OCI-LY7 (cell line): ENCODE data around the gene FAM222A. TPM values are rescaled to one million over a fixed set of nuclear protein-coding genes. Genes with fewer than 3 reads are reported as not detected.

Source experiments
- BruUV-seq: library from RNA; stranded (reverse); fragments of 400-500 nt; replicated peaks from 2 replicates; lab custom pipeline; 2021; lab: Mats Ljungman, UMichigan
- CTCF ChIA-PET: fragments of 300-600 bp; sonication (Branson Sonifier 250); formaldehyde crosslinking; loops from one replicate; lab custom pipeline; 2022; ENCODE audit warnings: antibody characterized with exemption; ENCODE audit not compliant: unreplicated experiment; lab: Charles Lee
- POLR2A ChIA-PET: fragments of 300-600 bp; sonication (Branson Sonifier 250); formaldehyde crosslinking; loops from one replicate; lab custom pipeline; 2022; ENCODE audit warnings: antibody characterized with exemption; lab: Charles Lee
- DNase-seq: peaks from one replicate; pipeline ENCODE4 v3.0.0-alpha.2; 2015; ENCODE audit warnings: low spot score
- H2AFZ ChIP-seq: fragments of 200-600 bp; sonication (generic), shearing (Covaris generic); 2 replicates; pipeline ENCODE4 v1.6.1; 2014; ENCODE audit warnings: mild to moderate bottlenecking, antibody characterized with exemption, low read length, moderate library complexity
- H3K27ac ChIP-seq: fragments of 200-600 bp; sonication (generic); 2 replicates; pipeline ENCODE4 v1.5.1; 2014; ENCODE audit warnings: mixed run types, low read depth, mild to moderate bottlenecking, moderate library complexity, low read length, inconsistent platforms; ENCODE audit not compliant: poor library complexity, severe bottlenecking
- H3K36me3 ChIP-seq: fragments of 200-600 bp; sonication (generic); 2 replicates; pipeline ENCODE4 v1.6.1; 2014; ENCODE audit warnings: mild to moderate bottlenecking, antibody characterized with exemption, low read length, moderate library complexity, mixed read lengths; ENCODE audit not compliant: insufficient read depth
- H3K4me1 ChIP-seq: fragments of 200-600 bp; sonication (generic); 2 replicates; pipeline ENCODE4 v1.5.1; 2014; ENCODE audit warnings: mild to moderate bottlenecking, low read length; ENCODE audit not compliant: insufficient read depth, poor library complexity, severe bottlenecking
- H3K4me2 ChIP-seq: fragments of 200-600 bp; sonication (generic); 2 replicates; pipeline ENCODE4 v1.6.1; 2014; ENCODE audit warnings: mild to moderate bottlenecking, low read length
- H3K4me3 ChIP-seq: fragments of 200-600 bp; sonication (generic); 2 replicates; pipeline ENCODE4 v1.5.1; 2014; ENCODE audit warnings: mild to moderate bottlenecking, low read depth, low read length; ENCODE audit not compliant: poor library complexity, severe bottlenecking
- H3K79me2 ChIP-seq: fragments of 200-600 bp; sonication (generic); 2 replicates; pipeline ENCODE4 v1.6.1; 2016; ENCODE audit warnings: low read depth, mild to moderate bottlenecking, low read length, moderate library complexity, mixed read lengths; ENCODE audit not compliant: insufficient read depth
- H3K9me2 ChIP-seq: fragments of 200-600 bp; sonication (generic); 2 replicates; pipeline ENCODE4 v1.6.1; 2016; ENCODE audit warnings: mild to moderate bottlenecking, low read length, mixed read lengths; ENCODE audit not compliant: insufficient read depth
- H3K9me3 ChIP-seq: fragments of 200-600 bp; sonication (generic); 2 replicates; pipeline ENCODE4 v1.6.1; 2014; ENCODE audit warnings: mild to moderate bottlenecking, mixed run types, low read length, mixed read lengths
- H4K20me1 ChIP-seq: fragments of 200-600 bp; sonication (generic); 2 replicates; pipeline ENCODE4 v1.6.1; 2014; ENCODE audit warnings: mild to moderate bottlenecking, antibody characterized with exemption, low read length, moderate library complexity, mixed read lengths; ENCODE audit not compliant: insufficient read depth
- EZH2phosphoT487 ChIP-seq: fragments of 200-600 bp; sonication (generic); IDR thresholded peaks from 2 replicates; pipeline ENCODE4 v1.6.1; 2018; ENCODE audit warnings: low read depth, borderline replicate concordance, mild to moderate bottlenecking, mixed run types, antibody characterized with exemption, low read length, moderate library complexity, mixed read lengths
- intact Hi-C: fragments of 100-400 bp; cut with micrococcal nuclease; formaldehyde crosslinking; loops from one replicate; pipeline ENCODE4 v1.10.0; 2022; ENCODE audit not compliant: unreplicated experiment
- total RNA-seq, 2 experiments: library from RNA; depleted of rRNA in 1 of 2; stranded (reverse); fragments of >200 nt in 1 of 2; shearing (Covaris generic) in 1 of 2; gene quantifications; 2 replicates each; pipeline ENCODE4 v1.2.3, GENCODE V29; 2014 to 2022
- TF ChIP-seq, protein P1 (sequence below): fragments of 200-600 bp; sonication (generic); conservative IDR thresholded peaks from 2 replicates; pipeline ENCODE4 v1.5.1; 2014; ENCODE audit warnings: mild to moderate bottlenecking, antibody characterized with exemption, low read length, moderate library complexity, mixed read lengths

FAM222A gene
- total RNA-seq, 2 experiments from 2014 or later: 0.98 to 1.8 TPM

- Histone ChIP-seq H2AFZ (no peak overlapping the region), H3K27ac (no peak overlapping the region), H3K79me2 (no peaks in the 10 kb centered on the region), H3K4me3 (no peak overlapping the region), H3K4me2 (no peak overlapping the region), H3K36me3 (no peaks in the 10 kb centered on the region), H3K9me2 (no peaks in the 10 kb centered on the region), H4K20me1 (no peaks in the 10 kb centered on the region), H3K4me1 (no peaks in the 10 kb centered on the region), H3K9me3 (no peaks in the 10 kb centered on the region)
- intact Hi-C loops: no loop called here
- no peak for DNase-seq
- no peak for TF ChIP-seq EZH2phosphoT487
- TF ChIP-seq, protein P1, sequence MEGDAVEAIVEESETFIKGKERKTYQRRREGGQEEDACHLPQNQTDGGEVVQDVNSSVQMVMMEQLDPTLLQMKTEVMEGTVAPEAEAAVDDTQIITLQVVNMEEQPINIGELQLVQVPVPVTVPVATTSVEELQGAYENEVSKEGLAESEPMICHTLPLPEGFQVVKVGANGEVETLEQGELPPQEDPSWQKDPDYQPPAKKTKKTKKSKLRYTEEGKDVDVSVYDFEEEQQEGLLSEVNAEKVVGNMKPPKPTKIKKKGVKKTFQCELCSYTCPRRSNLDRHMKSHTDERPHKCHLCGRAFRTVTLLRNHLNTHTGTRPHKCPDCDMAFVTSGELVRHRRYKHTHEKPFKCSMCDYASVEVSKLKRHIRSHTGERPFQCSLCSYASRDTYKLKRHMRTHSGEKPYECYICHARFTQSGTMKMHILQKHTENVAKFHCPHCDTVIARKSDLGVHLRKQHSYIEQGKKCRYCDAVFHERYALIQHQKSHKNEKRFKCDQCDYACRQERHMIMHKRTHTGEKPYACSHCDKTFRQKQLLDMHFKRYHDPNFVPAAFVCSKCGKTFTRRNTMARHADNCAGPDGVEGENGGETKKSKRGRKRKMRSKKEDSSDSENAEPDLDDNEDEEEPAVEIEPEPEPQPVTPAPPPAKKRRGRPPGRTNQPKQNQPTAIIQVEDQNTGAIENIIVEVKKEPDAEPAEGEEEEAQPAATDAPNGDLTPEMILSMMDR: no peak
- BruUV-seq: no TSS peak
- ChIA-PET CTCF (no interaction called here), POLR2A (no interaction called here)
These were observed 14.4 kb downstream of the FAM222A start for GRCh38 chr12:109727746-109728726.

DNA sequence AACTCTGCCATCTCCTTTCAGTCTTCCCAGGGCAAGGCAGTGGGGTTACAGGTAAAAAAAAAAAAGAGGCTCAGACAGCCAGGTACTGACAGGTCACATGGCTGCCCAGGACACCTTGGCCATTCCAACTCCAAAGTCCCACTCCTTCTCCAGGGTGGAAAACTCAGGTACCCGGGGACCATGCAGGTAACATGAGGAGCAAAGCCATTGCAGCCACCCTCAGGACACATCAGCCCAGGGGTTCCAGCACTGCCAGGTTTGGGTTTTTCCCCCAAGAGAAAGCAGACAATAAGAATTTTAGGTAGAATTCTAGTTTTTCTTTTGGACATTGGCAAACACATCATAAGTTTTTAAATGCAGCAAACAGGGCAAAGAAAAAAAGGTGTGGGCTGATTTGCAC lies 15.3 kb downstream of the FAM222A start:
- ChIA-PET POLR2A (no interaction called here), CTCF (no interaction called here)
- H3K4me3 ChIP-seq: no peak overlapping the region
- H3K79me2 ChIP-seq: no peaks in the 10 kb centered on the region
- intact Hi-C loops: no loop called here
- no peak overlapping the region for H3K4me2 ChIP-seq
- TF ChIP-seq, protein P1: no peak
- H3K9me2 ChIP-seq: no peaks in the 10 kb centered on the region
- no peak overlapping the region for H2AFZ ChIP-seq
- no TSS peak for BruUV-seq
- no peak for DNase-seq
- no peaks in the 10 kb centered on the region for H3K9me3 ChIP-seq
- no peak overlapping the region for H3K27ac ChIP-seq
- H3K36me3 ChIP-seq: no peaks in the 10 kb centered on the region
- H3K4me1 ChIP-seq: no peaks in the 10 kb centered on the region
- no peaks in the 10 kb centered on the region for H4K20me1 ChIP-seq

DNA sequence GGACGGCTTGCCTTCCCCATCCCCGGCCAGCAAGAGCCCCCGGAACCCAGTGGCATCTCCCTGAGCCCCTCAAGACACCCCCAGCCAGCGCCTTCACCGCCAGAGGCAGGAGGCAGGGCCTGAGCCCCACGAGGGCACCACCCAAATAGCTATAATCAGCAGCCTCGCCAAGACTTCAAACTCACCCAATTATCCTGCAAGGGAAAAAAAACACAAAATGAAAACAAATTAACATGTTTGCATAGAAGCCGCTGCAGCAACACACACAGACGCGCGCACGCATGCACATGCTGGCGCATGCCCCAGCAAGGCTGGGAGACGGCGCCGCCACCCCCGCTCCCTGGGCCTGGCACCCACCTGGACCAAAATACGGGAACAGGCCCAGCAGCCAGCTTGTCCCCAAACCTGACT lies 15.8 kb downstream of the FAM222A start:
- no peaks in the 10 kb centered on the region for H4K20me1 ChIP-seq
- H3K9me2 ChIP-seq: no peaks in the 10 kb centered on the region
- POLR2A ChIA-PET: no interaction called here
- H3K27ac ChIP-seq: no peak overlapping the region
- CTCF ChIA-PET: no interaction called here
- H3K4me1 ChIP-seq: no peaks in the 10 kb centered on the region
- TF ChIP-seq EZH2phosphoT487: no peak
- TF ChIP-seq, protein P1: no peak
- no peak for DNase-seq
- no peaks in the 10 kb centered on the region for H3K9me3 ChIP-seq
- H3K79me2 ChIP-seq: no peaks in the 10 kb centered on the region
- no peaks in the 10 kb centered on the region for H3K36me3 ChIP-seq
- BruUV-seq: no TSS peak
- intact Hi-C loops: no loop called here
- no peak overlapping the region for H3K4me2 ChIP-seq
- H3K4me3 ChIP-seq: no peak overlapping the region
- H2AFZ ChIP-seq: no peak overlapping the region
